Liver (tissue), 9 donors: ENCODE results near the gene ZAP70. TPM values are rescaled to one million over a fixed set of nuclear protein-coding genes. Genes with fewer than 3 reads are reported as not detected.

Experiments used
- DNase-seq: peaks from one replicate; pipeline ENCODE4 v3.0.0-alpha.2; 2017; ENCODE audit warnings: low spot score
- H3K27ac ChIP-seq, 2 donors: one replicate each; pipeline ENCODE4 v1.7.0; 2013; ENCODE audit warnings: inconsistent platforms in 2 of 2, low read length in 2 of 2, control low read depth in 1 of 2, low read depth in 1 of 2, mild to moderate bottlenecking in 1 of 2
- H3K27me3 ChIP-seq, 4 donors: one replicate each; pipeline versions ENCODE4 v1.6.1 to v1.7.0; 2013; ENCODE audit warnings: low read length in 3 of 4, inconsistent platforms in 1 of 4, mild to moderate bottlenecking in 1 of 4, moderate library complexity in 1 of 4; ENCODE audit not compliant: control insufficient read depth in 4 of 4, insufficient read depth in 4 of 4
- H3K36me3 ChIP-seq, 4 donors: one replicate each; pipeline versions ENCODE4 v1.6.1 to v1.7.0; 2013; ENCODE audit warnings: low read length in 3 of 4, mild to moderate bottlenecking in 3 of 4, low read depth in 1 of 4, moderate library complexity in 1 of 4; ENCODE audit not compliant: control insufficient read depth in 4 of 4, insufficient read depth in 3 of 4
- H3K4me1 ChIP-seq, 4 donors: one replicate each; pipeline versions ENCODE4 v1.6.1 to v1.7.0; 2013; ENCODE audit warnings: low read length in 3 of 4, mild to moderate bottlenecking in 3 of 4, moderate library complexity in 1 of 4; ENCODE audit not compliant: control insufficient read depth in 4 of 4, insufficient read depth in 4 of 4
- H3K4me3 ChIP-seq, 3 donors: one replicate each; pipeline versions ENCODE4 v1.6.1 to v1.7.0; 2013; ENCODE audit warnings: low read length in 3 of 3, control low read depth in 1 of 3, low read depth in 1 of 3, mild to moderate bottlenecking in 1 of 3
- H3K9ac ChIP-seq, 2 donors: one replicate each; pipeline ENCODE4 v1.7.0; 2013; ENCODE audit warnings: low read length in 2 of 2, mild to moderate bottlenecking in 2 of 2, moderate library complexity in 2 of 2, control low read depth in 1 of 2, low read depth in 1 of 2
- H3K9me3 ChIP-seq, 4 donors: one replicate each; pipeline versions ENCODE4 v1.6.1 to v1.7.0; 2013; ENCODE audit warnings: low read length in 3 of 4; ENCODE audit not compliant: control insufficient read depth in 4 of 4
- ATF3 ChIP-seq: IDR thresholded peaks from 2 replicates; pipeline ENCODE4 v1.6.1; 2016; ENCODE audit warnings: antibody characterized with exemption
- EGR1 ChIP-seq, 2 donors: IDR thresholded peaks; 2 replicates each; pipeline ENCODE4 v1.6.1; 2016 to 2018; ENCODE audit warnings: antibody characterized with exemption in 2 of 2, low read depth in 2 of 2
- FOXA1 ChIP-seq: IDR thresholded peaks from 2 replicates; pipeline ENCODE4 v1.6.1; 2016; ENCODE audit warnings: antibody characterized with exemption
- JUND ChIP-seq, 2 donors: IDR thresholded peaks; 2 replicates each; pipeline ENCODE4 v1.6.1; 2016; ENCODE audit warnings: antibody characterized with exemption in 2 of 2
- MAX ChIP-seq: IDR thresholded peaks from 2 replicates; pipeline ENCODE4 v1.6.1; 2016; ENCODE audit warnings: antibody characterized with exemption
- NR2F2 ChIP-seq: IDR thresholded peaks from 2 replicates; pipeline ENCODE4 v1.6.1; 2016; ENCODE audit warnings: antibody characterized with exemption
- RAD21 ChIP-seq, 2 donors: IDR thresholded peaks; 2 replicates each; pipeline ENCODE4 v1.6.1; 2016; ENCODE audit warnings: antibody characterized with exemption in 2 of 2, mild to moderate bottlenecking in 2 of 2
- REST ChIP-seq: IDR thresholded peaks from 2 replicates; pipeline ENCODE4 v1.6.1; 2016; ENCODE audit warnings: antibody characterized with exemption, mild to moderate bottlenecking
- RXRA ChIP-seq, 2 donors: IDR thresholded peaks; 2 replicates each; pipeline ENCODE4 v1.6.1; 2017 to 2018; ENCODE audit warnings: antibody characterized with exemption in 2 of 2, mild to moderate bottlenecking in 1 of 2
- SP1 ChIP-seq: IDR thresholded peaks from 2 replicates; pipeline ENCODE4 v1.6.1; 2018; ENCODE audit warnings: antibody characterized with exemption, mild to moderate bottlenecking
- TAF1 ChIP-seq: conservative IDR thresholded peaks from 2 replicates; pipeline ENCODE4 v1.6.1; 2016; ENCODE audit warnings: antibody characterized with exemption, mild to moderate bottlenecking
- YY1 ChIP-seq: IDR thresholded peaks from 2 replicates; pipeline ENCODE4 v1.6.1; 2016; ENCODE audit warnings: antibody characterized with exemption, mild to moderate bottlenecking
- WGBS: extraction: QIAGEN DNeasy Blood & Tissue Kit; methylation state at CpG from one replicate; pipeline ENCODE4 v1.1.7; 2013; 5-methylcytosine and 5-hydroxymethylcytosine counted together
- polyA plus RNA-seq, 2 donors: library from polyadenylated mRNA; stranded (reverse) in 1 of 2; unstranded in 1 of 2; fragments of 200-250 nt in 1 of 2; fragments of >200 nt in 1 of 2; fragmentation: Nextera tagmentation in 1 of 2; extraction: Ambion mirVana in 1 of 2; gene quantifications; one replicate each; pipeline versions ENCODE4 v1.2.1 to v1.2.3, GENCODE V29; 2013 to 2015
- total RNA-seq, 2 donors: library from RNA; depleted of rRNA; stranded (reverse); fragments of >200 nt; gene quantifications; one replicate each; pipeline ENCODE4 v1.2.3, GENCODE V29; 2014
- TF ChIP-seq, protein P1 (sequence below): IDR thresholded peaks from 2 replicates; pipeline ENCODE4 v1.6.1; 2016; ENCODE audit warnings: antibody characterized with exemption
- TF ChIP-seq, protein P2 (sequence below): fragments of 150-350 bp; IDR thresholded peaks from 2 replicates; pipeline ENCODE4 v1.5.1; 2017; ENCODE audit warnings: improper control_type of control experiment, low read depth, low read length; ENCODE audit not compliant: missing input control
- donor health status: healthy.
- donor health status: healthy.
- donor health status: healthy.
- donor health status: healthy.
- donor health status: healthy.

Gene ZAP70
- total and polyA plus RNA-seq, 4 donors, result 1.2 to 4.9 (median 1.4) TPM

- no peak overlapping the region for H3K4me3 ChIP-seq
- H3K36me3 ChIP-seq, result peaks cover 12 to 40% (median 20%) of the 10 kb centered on the region in 4 donors
- no peaks in the 10 kb centered on the region for H3K4me1 ChIP-seq
- H3K9me3 ChIP-seq, result no peaks in the 10 kb centered on the region
- WGBS, result 82% methylated on average over 5 of the region's 5 CpGs
- DNase-seq, result no peak
- no peaks in the 10 kb centered on the region for H3K27me3 ChIP-seq
- no peak overlapping the region for H3K9ac ChIP-seq
- no peak overlapping the region for H3K27ac ChIP-seq
- TF ChIP-seq MAX (no peak), RAD21 (IDR thresholded peaks at IDR 0.05) (no peak), REST (no peak), YY1 (no peak), SP1 (no peak), NR2F2 (no peak), TAF1 (no peak), RXRA (IDR thresholded peaks at IDR 0.05) (no peak), ATF3 (no peak), JUND (IDR thresholded peaks at IDR 0.05) (no peak)
- TF ChIP-seq, protein P1, sequence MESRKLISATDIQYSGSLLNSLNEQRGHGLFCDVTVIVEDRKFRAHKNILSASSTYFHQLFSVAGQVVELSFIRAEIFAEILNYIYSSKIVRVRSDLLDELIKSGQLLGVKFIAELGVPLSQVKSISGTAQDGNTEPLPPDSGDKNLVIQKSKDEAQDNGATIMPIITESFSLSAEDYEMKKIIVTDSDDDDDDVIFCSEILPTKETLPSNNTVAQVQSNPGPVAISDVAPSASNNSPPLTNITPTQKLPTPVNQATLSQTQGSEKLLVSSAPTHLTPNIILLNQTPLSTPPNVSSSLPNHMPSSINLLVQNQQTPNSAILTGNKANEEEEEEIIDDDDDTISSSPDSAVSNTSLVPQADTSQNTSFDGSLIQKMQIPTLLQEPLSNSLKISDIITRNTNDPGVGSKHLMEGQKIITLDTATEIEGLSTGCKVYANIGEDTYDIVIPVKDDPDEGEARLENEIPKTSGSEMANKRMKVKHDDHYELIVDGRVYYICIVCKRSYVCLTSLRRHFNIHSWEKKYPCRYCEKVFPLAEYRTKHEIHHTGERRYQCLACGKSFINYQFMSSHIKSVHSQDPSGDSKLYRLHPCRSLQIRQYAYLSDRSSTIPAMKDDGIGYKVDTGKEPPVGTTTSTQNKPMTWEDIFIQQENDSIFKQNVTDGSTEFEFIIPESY, result no peak
- TF ChIP-seq, protein P2, sequence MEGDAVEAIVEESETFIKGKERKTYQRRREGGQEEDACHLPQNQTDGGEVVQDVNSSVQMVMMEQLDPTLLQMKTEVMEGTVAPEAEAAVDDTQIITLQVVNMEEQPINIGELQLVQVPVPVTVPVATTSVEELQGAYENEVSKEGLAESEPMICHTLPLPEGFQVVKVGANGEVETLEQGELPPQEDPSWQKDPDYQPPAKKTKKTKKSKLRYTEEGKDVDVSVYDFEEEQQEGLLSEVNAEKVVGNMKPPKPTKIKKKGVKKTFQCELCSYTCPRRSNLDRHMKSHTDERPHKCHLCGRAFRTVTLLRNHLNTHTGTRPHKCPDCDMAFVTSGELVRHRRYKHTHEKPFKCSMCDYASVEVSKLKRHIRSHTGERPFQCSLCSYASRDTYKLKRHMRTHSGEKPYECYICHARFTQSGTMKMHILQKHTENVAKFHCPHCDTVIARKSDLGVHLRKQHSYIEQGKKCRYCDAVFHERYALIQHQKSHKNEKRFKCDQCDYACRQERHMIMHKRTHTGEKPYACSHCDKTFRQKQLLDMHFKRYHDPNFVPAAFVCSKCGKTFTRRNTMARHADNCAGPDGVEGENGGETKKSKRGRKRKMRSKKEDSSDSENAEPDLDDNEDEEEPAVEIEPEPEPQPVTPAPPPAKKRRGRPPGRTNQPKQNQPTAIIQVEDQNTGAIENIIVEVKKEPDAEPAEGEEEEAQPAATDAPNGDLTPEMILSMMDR, result no peak
Observed at GRCh38 chr2:97766567-97766966, 53.2 kb downstream of the ZAP70 start.

GRCh38 chr2:97769308-97769707 is 55.9 kb downstream of the ZAP70 start:
- TF ChIP-seq FOXA1 (no peak), SP1 (no peak), RXRA (IDR thresholded peaks at IDR 0.05) (no peak), NR2F2 (no peak), EGR1 (IDR thresholded peaks at IDR 0.05; ENCODE audit: low read depth in 2 of 2) (no peak), REST (no peak), JUND (IDR thresholded peaks at IDR 0.05) (no peak)
- TF ChIP-seq, protein P2, result no peak
- H3K36me3 ChIP-seq, result peaks cover 12 to 39% (median 21%) of the 10 kb centered on the region in 4 donors

More at GRCh38 chr2:97769308-97769707, 55.9 kb downstream of the ZAP70 start:
- no peak overlapping the region for H3K27ac ChIP-seq
- H3K4me3 ChIP-seq, result no peak overlapping the region
- no peak overlapping the region for H3K9ac ChIP-seq
- no peaks in the 10 kb centered on the region for H3K9me3 ChIP-seq
- no peak for DNase-seq
- no peaks in the 10 kb centered on the region for H3K27me3 ChIP-seq
- whole genome bisulfite sequencing, result 97% methylated on average over 3 of the region's 3 CpGs
- H3K4me1 ChIP-seq, result no peaks in the 10 kb centered on the region
